CD4-positive, CD25-positive, alpha-beta regulatory T cell (primary cell): ENCODE results near the gene KANSL2. TPM values are rescaled to one million over a fixed set of nuclear protein-coding genes. Genes with fewer than 3 reads are reported as not detected.
A peak's percentile ranks its signal among the peaks of the same experiment; 100 is the strongest.
"Not testable (repeated sequence)": the region's sequence is repeated elsewhere in the genome, so short reads cannot be mapped to it uniquely, and the experiment has no call there.

ENCODE experiments used
- ATAC-seq, 2 donors: fragments of 150-1000 bp; cut with Tn5 transposase; one replicate each; pipeline ENCODE4 v1.10.0; 2021; ENCODE audit warnings: low read depth in 2 of 2, moderate number of reproducible peaks in 2 of 2, moderate library complexity in 1 of 2
- DNase-seq, 3 donors: peaks; one replicate each; pipeline versions ENCODE4 v3.0.0 to v3.0.0-alpha.2; 2012 to 2022; ENCODE audit warnings: mixed read lengths in 1 of 3
- H3K27ac ChIP-seq: one replicate; pipeline ENCODE4 v1.7.0; 2013; ENCODE audit warnings: mild to moderate bottlenecking, low read length; ENCODE audit not compliant: insufficient read depth, poor library complexity, severe bottlenecking
- H3K27me3 ChIP-seq: one replicate; pipeline ENCODE4 v1.7.0; 2013; ENCODE audit warnings: low read length; ENCODE audit not compliant: control insufficient read depth, insufficient read depth
- H3K36me3 ChIP-seq: one replicate; pipeline ENCODE4 v1.7.0; 2013; ENCODE audit warnings: mild to moderate bottlenecking, low read length, moderate library complexity; ENCODE audit not compliant: control insufficient read depth, insufficient read depth
- H3K4me1 ChIP-seq: 2 replicates; pipeline ENCODE4 v1.7.0; 2013; ENCODE audit warnings: mild to moderate bottlenecking, low read length; ENCODE audit not compliant: insufficient read depth, control insufficient read depth, poor library complexity, severe bottlenecking
- H3K4me3 ChIP-seq: one replicate; pipeline ENCODE4 v1.7.0; 2013; ENCODE audit warnings: low read depth, mild to moderate bottlenecking, low read length, moderate library complexity
- H3K9me3 ChIP-seq, 2 experiments: 1 replicate in 1 of 2; 2 replicates in 1 of 2; pipeline ENCODE4 v1.7.0; 2013; ENCODE audit warnings: low read length in 2 of 2, mild to moderate bottlenecking in 1 of 2, moderate library complexity in 1 of 2; ENCODE audit not compliant: control insufficient read depth in 2 of 2
- H3K27ac Mint-ChIP-seq, 3 donors: one replicate each; pipeline ENCODE4 v1.8.0; 2020 to 2022; ENCODE audit warnings: mild to moderate bottlenecking in 3 of 3, mixed read lengths in 3 of 3, moderate library complexity in 2 of 3
- H3K27me3 Mint-ChIP-seq: one replicate; pipeline ENCODE4 v1.8.0; 2022; ENCODE audit warnings: mild to moderate bottlenecking, mixed read lengths
- H3K36me3 Mint-ChIP-seq: one replicate; pipeline ENCODE4 v1.8.0; 2020; ENCODE audit warnings: mixed read lengths
- H3K4me1 Mint-ChIP-seq, 4 donors: one replicate each; pipeline ENCODE4 v1.8.0; 2020 to 2022; ENCODE audit warnings: mixed read lengths in 4 of 4, mild to moderate bottlenecking in 1 of 4
- H3K4me3 Mint-ChIP-seq, 4 donors: one replicate each; pipeline ENCODE4 v1.8.0; 2020 to 2022; ENCODE audit warnings: mild to moderate bottlenecking in 4 of 4, mixed read lengths in 4 of 4, moderate library complexity in 3 of 4
- H3K9me3 Mint-ChIP-seq, 7 donors: one replicate each; pipeline ENCODE4 v1.8.0; 2020 to 2022; ENCODE audit warnings: mixed read lengths in 7 of 7, mild to moderate bottlenecking in 3 of 7, moderate library complexity in 2 of 7
- polyA plus RNA-seq, 4 donors: library from polyadenylated mRNA; unstranded; fragments of 300-500 nt; fragmentation: Illumina TruSeq; gene quantifications; one replicate each; pipeline ENCODE4 v1.2.3, GENCODE V29; 2021
- total RNA-seq: library from RNA; stranded (reverse); gene quantifications from one replicate; pipeline ENCODE4 v1.2.3, GENCODE V29; 2022

KANSL2 gene
- total and polyA plus RNA-seq, 5 donors from 2014 or later: 30.9 to 116 (median 40.4) TPM

DNA sequence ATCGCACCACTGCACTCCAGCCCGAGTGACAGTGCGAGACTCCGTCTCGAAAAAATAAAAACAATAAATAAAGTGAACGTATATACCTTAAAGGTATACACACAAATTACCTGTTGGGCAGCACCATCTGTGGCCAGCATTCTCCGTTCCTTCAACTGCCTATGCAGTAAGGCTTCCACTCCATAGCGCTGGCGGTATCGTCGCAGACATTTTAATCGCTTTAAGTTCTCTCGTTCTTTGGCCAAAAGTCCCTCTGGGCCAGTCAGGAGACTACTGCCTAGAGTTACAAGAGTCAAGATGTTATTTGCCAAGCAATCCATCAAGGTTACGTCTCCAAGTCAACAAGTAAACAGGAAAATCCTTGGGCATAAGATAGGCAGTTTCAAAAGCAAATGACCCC, 13.0 kb downstream of the KANSL2 start:
- peaks cover 89% of the 10 kb centered on the region for H3K36me3 ChIP-seq
- H3K27ac ChIP-seq: no peak overlapping the region
- ATAC-seq: no peak
- Mint-ChIP-seq H3K27ac (no peak overlapping the region), H3K4me1 (peaks cover 9 to 18% (median 12%) of the 10 kb centered on the region in 4 donors), H3K27me3 (no peaks in the 10 kb centered on the region), H3K9me3 (no peaks in the 10 kb centered on the region), H3K36me3 (peaks cover 28% of the 10 kb centered on the region), H3K4me3 (no peak overlapping the region)
- no peaks in the 10 kb centered on the region for H3K9me3 ChIP-seq
- H3K27me3 ChIP-seq: no peaks in the 10 kb centered on the region
- no peaks in the 10 kb centered on the region for H3K4me1 ChIP-seq
- H3K4me3 ChIP-seq: no peak overlapping the region
- no peak for DNase-seq

DNA sequence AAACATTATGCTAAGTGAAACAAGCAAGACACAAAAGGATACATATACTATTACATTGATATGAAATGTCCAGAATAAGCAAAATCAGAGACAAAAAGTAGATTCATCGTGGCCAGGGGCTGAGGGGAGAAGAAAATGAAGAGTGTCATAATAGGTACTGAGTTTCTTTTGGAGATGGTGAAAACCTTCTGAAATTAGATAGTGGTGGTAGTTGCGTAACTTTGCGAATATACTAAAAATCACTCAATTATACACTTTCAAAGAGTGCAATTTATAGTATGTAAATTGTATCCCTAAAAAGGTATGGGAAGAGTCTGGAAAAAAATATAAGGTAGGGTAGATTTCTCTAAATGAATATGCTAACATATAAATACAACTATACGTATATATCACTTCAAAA, 22.2 kb downstream of the KANSL2 start:
- Histone ChIP-seq H3K27me3 (no peaks in the 10 kb centered on the region), H3K36me3 (peaks cover 83% of the 10 kb centered on the region), H3K4me1 (no peaks in the 10 kb centered on the region), H3K27ac (no peak overlapping the region), H3K4me3 (no peak overlapping the region), H3K9me3 (no peaks in the 10 kb centered on the region)
- DNase-seq (no peak), ATAC-seq (no peak)
- no peaks in the 10 kb centered on the region for H3K27me3 Mint-ChIP-seq
- no peak overlapping the region for H3K27ac Mint-ChIP-seq
- H3K9me3 Mint-ChIP-seq: no peaks in the 10 kb centered on the region
- no peak overlapping the region for H3K4me3 Mint-ChIP-seq
- peaks cover 0 to 19% (median 9%) of the 10 kb centered on the region in 4 donors for H3K4me1 Mint-ChIP-seq
- peaks cover 32% of the 10 kb centered on the region for H3K36me3 Mint-ChIP-seq

DNA sequence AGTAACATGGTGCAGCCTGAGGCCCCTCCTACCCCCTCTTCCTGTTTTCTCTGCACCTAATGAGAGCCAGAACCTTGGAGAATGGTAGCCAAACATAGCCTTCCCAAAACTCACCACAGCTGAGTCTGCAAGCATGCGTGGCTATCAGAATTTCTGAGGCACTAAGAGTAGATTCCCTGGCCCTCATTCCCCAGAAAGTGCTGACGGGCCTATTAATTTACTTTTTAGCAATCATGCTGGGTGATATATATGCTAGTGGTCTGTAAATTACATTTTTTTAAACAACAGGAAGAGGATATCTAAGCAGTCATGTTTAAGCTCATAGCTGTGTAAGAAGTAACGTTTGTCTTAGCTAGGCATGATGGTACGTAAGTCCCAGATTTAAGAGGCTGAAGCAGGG, 30.4 kb downstream of the KANSL2 start:
- H3K27ac ChIP-seq: no peak overlapping the region
- no peaks in the 10 kb centered on the region for H3K4me1 ChIP-seq
- DNase-seq (no peak), ATAC-seq (peak in 1 of 2 donors; percentile 22)
- Mint-ChIP-seq H3K27ac (peak overlapping the region; percentile 52 to 85 (median 69)), H3K9me3 (no peaks in the 10 kb centered on the region), H3K36me3 (peaks cover 36% of the 10 kb centered on the region), H3K27me3 (no peaks in the 10 kb centered on the region), H3K4me3 (no peak overlapping the region), H3K4me1 (peaks cover 6 to 16% (median 9%) of the 10 kb centered on the region in 4 donors)
- H3K36me3 ChIP-seq: peaks cover 69% of the 10 kb centered on the region
- no peak overlapping the region for H3K4me3 ChIP-seq
- H3K27me3 ChIP-seq: no peaks in the 10 kb centered on the region
- H3K9me3 ChIP-seq: no peaks in the 10 kb centered on the region

DNA sequence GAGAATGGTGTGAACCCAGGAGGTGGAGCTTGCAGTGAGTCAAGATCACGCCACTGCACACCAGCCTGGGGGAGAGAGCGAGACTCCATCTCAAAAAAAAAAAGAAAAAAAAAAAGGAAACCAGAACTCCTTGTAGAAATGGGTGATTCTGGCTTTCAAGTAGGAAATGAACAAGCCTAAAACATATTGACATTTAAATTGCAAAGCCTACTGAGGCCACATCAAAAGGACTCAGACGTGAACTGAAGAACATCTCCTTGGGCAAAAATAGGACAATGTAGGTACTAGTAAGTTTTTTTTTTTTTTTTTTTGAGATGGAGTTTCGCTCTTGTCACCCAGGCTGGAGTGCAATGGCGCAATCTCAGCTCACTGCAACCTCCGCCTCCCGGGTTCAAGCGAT, 36.7 kb downstream of the KANSL2 start:
- not testable (repeated sequence) for H3K27ac ChIP-seq, H3K27me3 Mint-ChIP-seq, H3K27ac Mint-ChIP-seq, DNase-seq, H3K4me1 ChIP-seq, H3K27me3 ChIP-seq, H3K4me3 ChIP-seq, H3K4me3 Mint-ChIP-seq, ATAC-seq, H3K4me1 Mint-ChIP-seq, H3K9me3 Mint-ChIP-seq, H3K9me3 ChIP-seq
- peaks cover 21% of the 10 kb centered on the region for H3K36me3 Mint-ChIP-seq
- H3K36me3 ChIP-seq: peaks cover 23% of the 10 kb centered on the region

DNA sequence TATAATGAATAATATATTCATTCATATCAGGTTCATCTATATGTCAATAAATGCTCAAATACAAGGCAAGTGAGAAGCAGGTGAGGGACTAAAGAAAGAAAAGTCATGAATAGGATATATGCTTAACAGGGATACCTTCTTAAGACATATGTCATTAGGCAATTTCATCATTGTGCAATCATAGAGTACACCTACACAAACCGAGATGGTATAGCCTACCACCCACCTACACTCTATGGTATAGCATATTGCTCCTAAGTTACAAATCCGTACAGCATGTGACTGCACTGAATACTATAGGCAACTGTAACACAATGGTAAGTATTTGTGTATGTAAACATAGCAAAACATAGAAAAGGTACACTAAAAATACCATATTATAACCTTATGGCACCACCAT, 39.0 kb downstream of the KANSL2 start:
- ATAC-seq (no peak), DNase-seq (no peak)
- Histone ChIP-seq H3K36me3 (peaks cover 15% of the 10 kb centered on the region), H3K27ac (no peak overlapping the region), H3K27me3 (no peaks in the 10 kb centered on the region), H3K4me3 (no peak overlapping the region), H3K9me3 (no peaks in the 10 kb centered on the region), H3K4me1 (no peaks in the 10 kb centered on the region)
- Mint-ChIP-seq H3K27ac (no peak overlapping the region), H3K27me3 (no peaks in the 10 kb centered on the region), H3K9me3 (peaks cover 0 to 14% (median 0%) of the 10 kb centered on the region in 7 donors), H3K36me3 (peaks cover 20% of the 10 kb centered on the region), H3K4me3 (no peak overlapping the region), H3K4me1 (peaks cover 0 to 9% (median 0%) of the 10 kb centered on the region in 4 donors)

DNA sequence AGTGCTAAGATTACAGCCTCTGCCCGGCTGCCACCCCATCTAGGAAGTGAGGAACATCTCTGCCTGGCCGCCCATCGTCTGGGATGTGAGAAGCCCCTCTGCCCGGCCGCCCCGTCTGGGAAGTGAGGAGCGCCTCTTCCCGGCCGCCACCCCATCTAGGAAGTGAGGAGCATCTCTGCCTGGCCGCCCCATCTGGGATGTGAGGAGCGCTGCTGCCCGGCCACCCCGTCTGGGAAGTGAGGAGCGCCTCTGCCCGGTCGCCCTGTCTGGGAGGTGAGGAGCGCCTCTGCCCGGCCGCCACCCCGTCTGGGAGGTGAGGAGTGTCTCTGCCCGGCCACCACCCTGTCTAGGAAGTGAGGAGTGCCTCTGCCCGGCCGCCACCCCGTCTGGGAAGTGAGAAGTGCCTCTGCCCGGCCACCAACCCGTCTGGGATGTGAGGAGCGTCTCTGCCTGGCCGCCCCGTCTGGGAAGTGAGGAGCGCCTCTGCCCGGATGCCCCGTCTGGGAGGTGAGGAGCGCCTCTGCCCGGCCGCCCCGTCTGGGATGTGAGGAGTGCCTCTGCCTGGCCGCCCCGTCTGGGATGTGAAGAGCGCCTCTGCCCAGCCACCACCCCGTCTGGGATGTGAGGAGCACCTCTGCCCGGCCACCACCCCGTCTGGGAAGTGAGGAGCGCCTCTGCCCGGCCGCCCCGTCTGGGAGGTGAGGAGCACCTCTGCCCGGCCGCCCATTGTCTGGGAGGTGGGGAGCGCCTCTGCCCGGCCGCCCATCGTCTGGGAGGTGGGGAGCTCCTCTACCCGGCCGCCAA, 40.1 kb downstream of the KANSL2 start:
- H3K36me3 Mint-ChIP-seq: peaks cover 18% of the 10 kb centered on the region
- not testable (repeated sequence) for H3K27ac Mint-ChIP-seq, DNase-seq, H3K4me1 ChIP-seq, H3K4me1 Mint-ChIP-seq, ATAC-seq, H3K27me3 ChIP-seq, H3K4me3 ChIP-seq, H3K4me3 Mint-ChIP-seq, H3K9me3 ChIP-seq, H3K27me3 Mint-ChIP-seq, H3K27ac ChIP-seq
- peaks cover 0 to 14% (median 0%) of the 10 kb centered on the region in 7 donors for H3K9me3 Mint-ChIP-seq
- H3K36me3 ChIP-seq: peaks cover 10% of the 10 kb centered on the region

DNA sequence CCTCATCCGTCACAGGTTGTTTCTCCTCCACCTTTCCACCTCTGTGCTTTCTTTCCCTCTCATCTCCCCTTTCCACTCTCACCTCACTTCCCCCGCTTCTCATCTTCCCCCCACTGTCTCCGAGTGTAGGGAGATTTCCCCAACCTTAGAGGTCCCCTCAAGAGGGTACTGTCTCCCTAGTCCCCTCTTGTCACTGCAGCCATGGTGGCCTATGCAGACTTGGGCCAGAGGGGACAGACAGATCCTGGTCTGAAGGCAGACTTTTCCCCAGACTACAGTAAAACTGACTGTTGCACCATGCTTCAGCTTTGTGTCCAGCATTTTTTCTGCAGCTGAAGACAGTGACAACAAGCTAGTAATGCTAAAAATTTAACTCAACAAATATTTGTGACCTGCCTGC, 41.2 kb downstream of the KANSL2 start:
- no peak overlapping the region for H3K4me3 Mint-ChIP-seq
- H3K27ac Mint-ChIP-seq: no peak overlapping the region
- peaks cover 5% of the 10 kb centered on the region for H3K36me3 ChIP-seq
- H3K9me3 Mint-ChIP-seq: peaks cover 0 to 14% (median 0%) of the 10 kb centered on the region in 7 donors
- H3K36me3 Mint-ChIP-seq: peaks cover 18% of the 10 kb centered on the region
- no peak overlapping the region for H3K4me3 ChIP-seq
- H3K27ac ChIP-seq: no peak overlapping the region
- no peaks in the 10 kb centered on the region for H3K4me1 ChIP-seq
- H3K27me3 ChIP-seq: no peaks in the 10 kb centered on the region
- H3K27me3 Mint-ChIP-seq: no peaks in the 10 kb centered on the region
- H3K9me3 ChIP-seq: no peaks in the 10 kb centered on the region
- peaks cover 0 to 9% (median 0%) of the 10 kb centered on the region in 4 donors for H3K4me1 Mint-ChIP-seq
- no peak for DNase-seq
- ATAC-seq: no peak

DNA sequence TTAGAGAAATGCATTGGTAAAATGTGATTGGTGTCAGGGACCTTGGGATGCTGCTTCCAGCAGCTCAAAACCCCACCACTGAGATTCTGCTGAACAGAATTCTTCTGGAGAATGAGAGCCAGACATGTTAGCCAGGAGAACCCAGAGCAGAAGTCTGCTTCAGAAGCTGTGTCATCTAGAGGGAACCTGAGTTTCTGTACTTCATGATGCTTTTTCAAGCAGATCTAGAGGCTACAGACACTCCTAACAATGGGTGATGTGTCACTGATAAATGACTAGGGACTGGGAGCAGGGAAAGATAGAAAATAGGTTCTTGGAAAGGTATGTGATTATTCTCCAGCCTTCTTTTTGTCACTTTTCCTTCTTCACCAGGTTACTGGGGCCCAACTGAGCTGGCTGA, 41.6 kb downstream of the KANSL2 start:
- peaks cover 0 to 9% (median 0%) of the 10 kb centered on the region in 4 donors for H3K4me1 Mint-ChIP-seq

More for the DNA sequence above, 41.6 kb downstream of the KANSL2 start:
- ATAC-seq (no peak), DNase-seq (no peak)
- Mint-ChIP-seq H3K9me3 (peaks cover 0 to 14% (median 0%) of the 10 kb centered on the region in 7 donors), H3K4me3 (no peak overlapping the region), H3K27ac (no peak overlapping the region), H3K27me3 (no peaks in the 10 kb centered on the region), H3K36me3 (peaks cover 18% of the 10 kb centered on the region)
- Histone ChIP-seq H3K4me3 (no peak overlapping the region), H3K27ac (no peak overlapping the region), H3K9me3 (no peaks in the 10 kb centered on the region), H3K27me3 (no peaks in the 10 kb centered on the region), H3K36me3 (peaks cover 5% of the 10 kb centered on the region), H3K4me1 (no peaks in the 10 kb centered on the region)
